ENCODE measurements around the gene ADGRF1. TPM values are rescaled to one million over a fixed set of nuclear protein-coding genes. Genes with fewer than 3 reads are reported as not detected.

Gene ADGRF1
- total RNA-seq, 4 donors from 2014 or later: not detected

- TF ChIP-seq CTCF (IDR thresholded peaks at IDR 0.05; ENCODE audit: low read depth): no peak
Observed at GRCh38 chr6:47028835-47029360, 13.2 kb downstream of the ADGRF1 start.

GRCh38 chr6:47027315-47027714, 14.8 kb downstream of the ADGRF1 start:
- no peak for TF ChIP-seq CTCF (IDR thresholded peaks at IDR 0.05; ENCODE audit: low read depth)

GRCh38 chr6:47026679-47027078, 15.5 kb downstream of the ADGRF1 start:
- no peak for TF ChIP-seq CTCF (IDR thresholded peaks at IDR 0.05; ENCODE audit: low read depth)

GRCh38 chr6:47023573-47023972, 18.6 kb downstream of the ADGRF1 start:
- no peak for TF ChIP-seq CTCF (IDR thresholded peaks at IDR 0.05; ENCODE audit: low read depth)

- no peak for TF ChIP-seq CTCF (IDR thresholded peaks at IDR 0.05; ENCODE audit: low read depth)
Observed at GRCh38 chr6:47022191-47022590, 19.9 kb downstream of the ADGRF1 start.

GRCh38 chr6:47019941-47020340, 22.2 kb downstream of the ADGRF1 start:
- TF ChIP-seq CTCF (IDR thresholded peaks at IDR 0.05; ENCODE audit: low read depth): no peak

GRCh38 chr6:47016909-47017308, 25.2 kb downstream of the ADGRF1 start:
- TF ChIP-seq CTCF (IDR thresholded peaks at IDR 0.05; ENCODE audit: low read depth): no peak

All from subcutaneous adipose tissue (tissue), 4 donors.